ENCODE data around the gene ANKDD1A.

Gene ANKDD1A

DNA sequence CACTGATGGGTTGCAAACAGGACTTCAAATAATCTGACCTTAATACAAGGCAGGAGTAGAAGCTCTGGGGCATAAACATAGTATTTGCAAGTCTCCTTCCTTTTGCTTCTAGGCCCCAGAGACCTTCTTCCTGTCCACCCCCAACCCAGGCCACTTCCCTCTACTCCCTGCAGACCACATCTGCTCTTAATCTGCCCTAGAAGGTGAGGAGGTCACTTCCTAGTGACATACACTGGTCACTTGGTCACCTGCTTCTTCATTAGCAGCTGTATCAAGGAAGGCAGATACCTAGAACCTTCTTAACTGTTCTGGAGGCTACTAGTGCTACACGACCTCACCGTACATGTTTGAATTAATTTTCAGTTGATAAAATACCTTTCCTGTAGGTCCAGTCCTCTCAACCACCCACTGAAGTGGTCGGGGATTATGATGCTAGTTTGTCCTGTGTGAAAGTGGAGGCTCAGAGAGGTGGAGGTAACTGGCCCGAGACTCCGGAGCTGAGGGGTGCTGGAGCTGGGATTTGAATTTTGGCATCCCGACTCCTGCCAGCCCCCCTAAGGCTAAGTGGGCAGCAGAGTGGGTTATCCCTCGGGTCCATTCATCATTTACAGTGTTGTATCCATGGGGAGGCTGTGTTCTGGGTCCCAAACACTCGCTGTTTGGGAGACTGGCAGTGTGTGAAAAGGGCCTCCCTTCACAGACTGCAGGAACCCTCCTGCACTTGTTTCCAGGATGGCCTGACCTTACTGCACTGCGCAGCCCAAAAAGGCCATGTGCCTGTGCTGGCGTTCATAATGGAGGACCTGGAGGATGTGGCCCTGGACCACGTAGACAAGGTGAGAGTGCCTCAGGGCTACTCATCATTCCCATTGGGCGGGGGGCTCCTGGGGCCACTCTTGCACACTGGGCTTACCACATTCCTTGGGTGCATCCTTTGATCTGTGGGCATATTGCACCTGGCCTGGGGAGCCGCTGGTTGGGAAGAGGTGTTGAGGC, 13.9 kb downstream of the ANKDD1A start:
- no peak for DNase-seq (ENCODE audit: low read depth)

DNA sequence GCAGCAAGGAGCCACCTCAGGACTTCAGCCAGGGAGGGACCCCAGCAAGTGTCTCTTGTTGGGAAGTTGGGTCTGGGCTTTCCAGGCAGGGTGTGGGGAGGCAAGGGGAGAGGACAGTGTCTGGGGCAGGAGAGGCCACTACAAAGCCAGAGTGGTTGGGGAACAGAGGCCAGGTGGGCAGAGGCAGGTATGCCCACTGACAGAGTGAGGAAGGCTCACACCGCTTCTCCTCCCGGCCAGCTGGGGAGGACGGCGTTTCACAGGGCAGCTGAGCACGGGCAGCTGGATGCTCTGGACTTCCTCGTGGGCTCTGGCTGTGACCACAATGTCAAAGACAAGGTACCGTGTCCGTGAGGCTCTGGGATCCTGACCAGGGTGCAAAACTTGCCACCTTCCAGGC, 15.0 kb downstream of the ANKDD1A start:
- no peak for DNase-seq (ENCODE audit: low read depth)

DNA sequence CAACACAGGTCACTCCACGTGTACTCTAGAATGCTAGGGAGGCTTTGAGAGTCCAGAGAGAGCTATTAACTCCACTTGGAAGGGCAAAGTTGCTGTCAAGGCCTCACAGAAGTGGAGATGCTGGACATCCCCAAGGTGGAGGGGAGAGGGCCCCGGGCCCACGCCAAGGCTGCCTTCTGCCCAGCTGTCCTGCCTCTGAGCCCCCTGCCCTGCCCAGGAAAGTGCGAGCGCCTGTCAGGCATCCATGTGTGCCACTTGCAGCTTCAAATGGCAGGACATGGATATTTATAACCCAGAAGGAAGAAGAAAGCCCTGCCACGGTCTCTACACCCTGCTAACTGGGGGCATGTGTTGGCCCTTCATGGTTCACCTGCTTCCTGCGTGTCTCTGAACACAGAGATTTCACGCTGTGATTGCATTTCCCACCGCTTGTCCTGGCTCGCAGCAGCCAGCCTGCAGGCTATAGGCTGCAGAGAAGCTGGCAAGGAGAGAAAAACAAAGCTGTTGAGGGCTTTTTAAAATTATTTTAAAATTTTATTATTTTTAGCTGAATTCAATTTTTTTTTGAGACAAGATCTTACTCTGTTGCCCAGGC, 17.0 kb downstream of the ANKDD1A start:
- no peak for DNase-seq (ENCODE audit: low read depth)

DNA sequence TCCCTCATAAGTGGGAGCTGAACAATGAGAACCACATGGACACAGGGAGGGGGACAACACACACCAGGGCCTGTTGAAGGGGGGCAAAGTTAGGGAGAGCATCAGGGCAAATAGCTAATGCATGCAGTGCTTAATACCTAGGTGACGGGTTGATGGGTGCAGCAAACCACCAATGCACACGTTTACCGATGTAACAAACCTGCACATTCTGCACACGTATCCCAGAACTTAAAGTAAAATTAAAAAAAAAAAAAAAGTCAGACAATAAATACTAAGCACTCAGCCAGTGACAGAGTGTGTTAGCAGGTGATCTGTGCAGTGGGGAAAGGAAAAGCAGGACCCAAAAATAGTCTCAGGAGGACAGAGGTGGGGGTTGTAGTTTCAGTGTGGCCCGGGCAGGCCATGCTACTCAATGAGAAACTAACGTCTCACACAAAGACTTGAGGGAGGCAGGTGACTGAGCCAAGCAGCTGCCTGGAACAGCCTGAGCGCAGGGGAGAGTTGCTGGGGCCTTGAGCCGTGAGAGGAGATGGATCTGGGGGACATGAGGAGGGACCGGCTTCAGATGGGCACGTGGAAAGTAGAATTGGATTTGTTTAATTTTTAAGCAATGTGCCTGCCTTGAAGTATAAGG, 18.4 kb downstream of the ANKDD1A start:
- DNase-seq (ENCODE audit: low read depth): no peak

DNA sequence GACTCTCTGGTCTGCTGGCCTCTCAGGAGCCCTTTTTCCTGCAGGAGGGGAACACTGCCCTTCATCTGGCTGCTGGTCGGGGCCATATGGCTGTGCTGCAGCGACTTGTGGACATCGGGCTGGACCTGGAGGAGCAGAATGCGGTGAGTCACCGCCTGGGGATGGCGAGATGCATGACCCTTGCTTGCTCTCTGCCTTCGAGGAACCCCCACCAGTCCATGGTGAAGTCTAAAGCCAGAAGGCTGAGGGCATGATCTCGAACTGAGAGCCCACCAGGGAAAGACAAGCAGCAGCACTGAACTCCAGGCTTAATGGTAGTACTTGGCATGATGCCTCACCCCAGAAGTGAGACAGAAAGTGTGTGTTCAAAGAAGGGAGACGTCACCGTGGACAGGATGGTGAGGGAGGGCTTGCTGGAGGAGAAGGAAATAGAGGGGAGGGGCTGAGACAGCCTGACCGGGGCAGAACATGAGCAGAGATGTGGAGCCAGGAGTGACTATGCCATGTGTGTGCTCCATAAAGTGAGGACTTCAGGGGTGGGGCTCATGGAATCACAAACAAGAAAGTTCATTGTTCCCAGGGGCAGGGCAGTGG, 19.2 kb downstream of the ANKDD1A start:
- no peak for DNase-seq (ENCODE audit: low read depth)

DNA sequence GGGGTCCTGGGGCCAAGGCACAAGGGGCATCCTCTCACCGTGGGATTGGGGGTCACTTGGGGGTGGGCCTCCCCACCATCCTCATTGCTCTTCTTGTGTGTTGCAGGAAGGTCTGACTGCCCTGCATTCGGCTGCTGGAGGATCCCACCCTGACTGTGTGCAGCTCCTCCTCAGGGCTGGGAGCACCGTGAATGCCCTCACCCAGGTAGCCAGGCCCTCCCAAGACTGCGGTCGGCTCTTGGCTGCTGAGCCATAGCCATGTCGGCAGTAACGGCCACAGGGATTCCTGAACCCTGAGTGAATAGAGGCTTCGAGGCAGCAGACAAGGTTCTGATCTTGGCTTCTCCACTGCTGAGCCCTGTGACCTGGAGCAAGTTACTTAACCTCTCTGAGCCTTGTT, 19.7 kb downstream of the ANKDD1A start:
- no peak for DNase-seq (ENCODE audit: low read depth)

DNA sequence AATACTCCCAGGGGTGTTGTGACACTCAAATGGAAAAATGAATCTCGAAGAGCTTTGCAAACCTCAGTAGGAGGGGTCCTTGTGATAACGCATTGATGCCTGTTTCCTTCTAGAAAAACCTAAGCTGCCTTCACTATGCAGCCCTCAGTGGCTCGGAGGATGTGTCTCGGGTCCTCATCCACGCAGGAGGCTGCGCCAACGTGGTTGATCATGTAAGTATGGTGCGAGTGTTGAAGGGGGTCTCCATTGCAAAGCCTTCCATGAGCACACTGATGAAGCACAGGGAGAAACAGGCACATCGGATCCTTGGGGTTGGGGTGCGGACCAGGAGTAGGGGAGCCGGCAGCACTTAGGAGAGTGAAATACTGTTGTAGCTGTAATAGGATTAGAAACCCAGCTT, 22.3 kb downstream of the ANKDD1A start:
- DNase-seq (ENCODE audit: low read depth): no peak

DNA sequence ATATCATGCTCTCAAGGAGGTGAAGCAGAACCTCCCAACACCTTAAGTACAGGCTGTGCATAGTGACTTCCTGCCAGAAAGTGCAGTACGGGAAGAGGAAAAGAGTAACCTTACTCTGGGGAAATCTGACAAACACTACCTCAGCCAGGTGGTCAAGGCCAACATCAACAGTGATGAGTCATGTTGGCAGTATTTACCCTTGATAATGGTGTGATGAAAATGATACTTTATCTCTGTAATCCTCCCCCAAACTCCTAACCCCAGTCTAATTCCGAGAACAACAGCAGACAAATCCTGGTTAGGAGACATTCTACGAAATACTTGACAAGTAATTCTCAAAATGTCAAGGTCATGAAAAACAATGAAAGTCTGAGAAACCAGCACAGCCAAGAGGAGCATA, 26.5 kb downstream of the ANKDD1A start:
- DNase-seq (ENCODE audit: low read depth): no peak

DNA sequence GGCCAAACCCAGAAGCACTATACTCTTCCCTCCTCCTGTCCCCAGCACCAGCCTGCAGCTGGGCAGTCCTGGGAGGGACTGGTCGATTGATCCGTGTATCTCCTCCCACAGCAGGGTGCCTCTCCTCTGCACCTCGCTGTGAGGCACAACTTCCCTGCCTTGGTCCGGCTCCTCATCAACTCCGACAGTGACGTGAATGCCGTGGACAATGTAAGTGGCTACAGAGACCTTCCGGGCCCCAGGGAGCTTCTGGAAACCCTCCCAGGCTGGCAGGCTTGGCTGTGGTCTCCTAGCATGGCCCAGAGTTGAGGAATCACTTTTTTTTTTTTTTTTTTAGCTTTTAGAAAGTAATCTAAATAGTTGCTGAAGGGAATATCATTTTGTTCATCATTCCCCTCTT, 30.7 kb downstream of the ANKDD1A start:
- DNase-seq (ENCODE audit: low read depth): no peak

DNA sequence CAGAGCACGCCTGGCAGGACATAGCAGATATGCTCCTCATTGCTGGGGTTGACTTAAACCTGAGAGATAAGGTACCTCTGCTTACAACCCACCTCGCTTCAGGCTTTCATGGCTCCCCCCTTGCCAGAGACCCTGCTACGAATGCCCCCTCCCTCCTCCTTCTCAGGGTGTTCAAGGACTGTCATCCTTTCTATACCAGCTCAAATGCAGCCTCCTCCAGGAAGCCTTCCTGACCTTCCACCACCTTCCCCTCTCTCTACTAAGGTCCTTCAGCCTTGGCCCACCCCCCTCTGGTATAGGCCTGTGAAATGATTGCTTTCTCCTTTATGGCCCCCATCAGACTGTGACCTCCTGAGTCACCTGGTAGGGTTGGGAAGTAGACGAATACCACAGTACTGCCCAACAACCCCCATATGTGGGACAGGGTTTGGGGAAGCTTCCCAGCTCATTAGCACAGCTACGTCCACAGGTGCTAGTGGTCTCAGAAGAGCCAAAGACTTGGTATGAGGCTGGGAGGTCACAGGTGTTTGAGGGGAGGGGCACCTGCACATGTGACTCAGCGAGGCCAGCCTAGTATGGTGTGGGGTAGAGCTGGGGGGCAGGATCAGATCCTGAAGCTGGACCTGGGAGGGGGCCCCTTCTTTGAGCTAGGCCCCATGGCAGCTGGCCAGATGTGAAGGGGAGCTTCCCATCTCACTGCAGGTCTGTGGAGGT, 32.0 kb downstream of the ANKDD1A start:
- no peak for DNase-seq (ENCODE audit: low read depth)

DNA sequence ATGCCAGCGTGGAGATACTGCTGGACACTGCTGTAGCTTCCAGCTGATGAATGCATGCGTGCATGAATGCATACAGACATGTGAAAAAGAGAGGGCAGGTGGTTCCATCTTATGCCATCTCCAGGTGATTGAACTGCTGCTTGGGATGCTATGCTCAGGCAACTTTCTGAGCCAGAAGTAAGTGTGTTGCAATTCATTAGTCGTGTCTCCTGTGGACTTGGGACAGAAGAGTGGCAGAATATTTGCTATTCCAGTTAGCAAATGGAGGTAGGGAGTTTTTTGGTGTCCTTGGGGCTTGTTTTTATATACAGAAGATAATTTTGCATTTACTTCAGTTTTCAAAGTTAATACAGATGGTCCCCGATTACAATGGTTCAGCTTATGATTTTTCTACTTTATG, 33.3 kb downstream of the ANKDD1A start:
- no peak for DNase-seq (ENCODE audit: low read depth)

DNA sequence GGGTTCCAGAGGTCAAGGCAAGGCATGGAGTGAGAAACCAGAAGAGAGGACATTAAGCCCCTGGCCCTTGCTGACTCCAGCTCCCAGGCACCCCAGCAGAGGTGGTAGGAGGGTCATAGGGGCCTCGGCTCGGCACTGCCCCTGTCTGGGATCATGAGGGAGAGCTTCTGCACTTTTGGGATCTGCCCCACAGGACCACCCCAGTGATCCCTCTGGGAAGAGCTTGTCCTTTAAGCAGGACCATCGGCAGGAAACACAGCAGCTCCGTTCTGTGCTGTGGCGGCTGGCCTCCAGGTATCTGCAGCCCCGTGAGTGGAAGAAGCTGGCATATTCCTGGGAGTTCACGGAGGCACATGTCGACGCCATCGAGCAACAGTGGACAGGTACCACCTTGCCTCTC, 35.5 kb downstream of the ANKDD1A start:
- DNase-seq (ENCODE audit: low read depth): no peak

DNA sequence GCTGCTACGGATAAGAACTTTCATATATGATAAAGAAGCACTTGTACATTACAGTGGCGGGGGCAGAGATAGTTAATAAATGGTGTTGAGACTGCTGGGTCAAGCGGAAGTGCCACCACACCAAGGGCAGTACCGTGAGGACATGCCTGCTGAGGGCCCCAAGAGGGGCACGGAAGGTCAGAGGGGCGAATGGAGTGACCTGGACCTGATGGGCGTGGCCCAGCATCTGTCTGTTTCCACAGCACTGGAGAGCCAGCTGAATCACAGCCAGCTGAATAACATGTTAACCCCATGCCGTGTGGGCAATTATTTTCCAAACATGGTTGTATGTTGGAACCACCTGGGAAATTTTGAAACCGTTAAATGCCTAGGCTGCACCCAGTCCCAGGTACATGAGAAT, 37.2 kb downstream of the ANKDD1A start:
- no peak for DNase-seq (ENCODE audit: low read depth)

DNA sequence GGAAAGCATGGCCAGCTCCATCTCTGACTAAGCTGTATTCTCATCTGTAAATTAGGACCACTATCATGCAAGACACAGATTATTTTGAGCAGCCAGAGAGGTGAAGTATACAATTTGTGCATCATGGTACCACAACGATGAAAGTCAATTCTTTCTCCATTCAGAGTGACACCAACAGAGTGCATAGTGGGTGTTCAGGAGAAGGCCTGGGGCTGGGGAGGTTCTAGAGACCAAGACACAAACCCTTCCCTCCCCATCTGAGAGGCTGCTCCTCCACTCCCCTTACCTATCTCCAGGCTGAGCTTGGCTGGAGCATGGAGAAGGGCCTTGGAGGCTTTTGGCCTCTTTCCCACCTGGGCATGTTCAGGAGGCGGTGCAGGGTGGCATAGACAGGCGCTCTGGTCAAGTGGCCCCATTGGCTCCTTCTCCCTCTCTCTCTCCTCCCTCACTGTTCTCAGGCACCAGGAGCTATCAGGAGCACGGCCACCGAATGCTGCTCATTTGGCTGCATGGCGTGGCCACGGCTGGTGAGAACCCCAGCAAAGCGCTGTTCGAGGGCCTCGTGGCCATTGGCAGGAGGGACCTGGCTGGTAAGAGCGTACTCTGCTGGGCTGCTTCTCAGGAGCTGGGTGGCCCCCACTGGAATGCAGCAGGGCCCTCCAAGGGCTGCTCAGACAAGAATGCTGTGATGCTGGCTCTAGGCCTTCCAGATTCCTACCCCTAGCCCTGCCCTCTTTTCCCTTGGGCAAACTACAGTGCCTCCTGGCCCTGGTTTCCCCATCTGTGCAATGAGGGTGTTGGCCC, 37.9 kb downstream of the ANKDD1A start:
- no peak for DNase-seq (ENCODE audit: low read depth)

DNA sequence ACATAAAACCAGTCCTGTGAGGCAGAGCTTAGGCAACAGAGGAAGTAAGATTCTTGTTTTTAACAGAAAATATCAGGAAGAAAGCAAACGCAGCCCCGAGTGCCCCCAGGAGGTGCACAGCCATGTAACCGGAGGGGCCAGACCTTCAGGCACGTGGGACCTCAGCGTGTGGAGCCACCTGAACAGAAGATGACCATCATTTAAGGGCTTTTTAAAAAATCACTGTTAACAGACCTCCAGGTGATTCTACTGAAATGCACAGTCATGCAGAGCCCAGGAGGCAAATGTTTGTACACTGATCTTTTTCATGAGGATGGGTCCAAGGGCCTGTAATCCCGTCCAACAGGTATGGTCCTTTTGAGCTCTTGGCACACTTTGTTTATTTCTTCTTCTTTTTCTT, 39.2 kb downstream of the ANKDD1A start:
- no peak for DNase-seq (ENCODE audit: low read depth)

DNA sequence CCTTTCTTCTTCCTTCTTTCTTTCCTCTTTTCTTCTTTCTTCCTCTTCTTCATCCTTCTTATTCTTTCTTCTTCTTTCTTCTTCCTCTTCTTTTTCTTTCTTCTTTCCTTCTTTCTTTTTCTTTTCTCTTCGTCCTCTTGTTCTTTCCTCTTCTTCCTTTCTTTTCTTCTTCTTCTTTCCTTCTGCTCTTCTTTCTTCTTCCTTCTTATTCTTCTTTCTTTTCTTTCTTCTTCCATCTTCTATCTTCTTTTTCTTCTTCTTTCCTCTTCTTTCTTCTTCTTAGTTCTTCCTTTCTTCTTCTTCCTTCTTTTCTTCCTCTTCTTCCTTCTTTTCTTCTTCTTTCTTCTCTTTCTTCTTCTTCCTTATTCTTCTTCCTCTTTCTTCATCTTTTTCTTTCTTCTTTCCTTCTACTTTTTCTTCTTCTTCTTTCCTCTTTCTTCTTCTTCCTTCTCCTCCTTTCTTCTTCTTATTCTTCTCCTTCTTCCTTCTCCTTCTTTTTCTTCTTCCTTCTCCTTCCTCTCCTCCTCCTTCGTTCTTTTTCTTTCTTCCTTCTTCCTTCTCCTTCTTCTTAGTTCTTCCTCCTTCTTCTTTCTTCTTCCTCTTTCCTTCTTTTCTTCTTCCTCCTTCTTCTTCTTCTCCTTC, 40.2 kb downstream of the ANKDD1A start:
- no peak for DNase-seq (ENCODE audit: low read depth)

DNA sequence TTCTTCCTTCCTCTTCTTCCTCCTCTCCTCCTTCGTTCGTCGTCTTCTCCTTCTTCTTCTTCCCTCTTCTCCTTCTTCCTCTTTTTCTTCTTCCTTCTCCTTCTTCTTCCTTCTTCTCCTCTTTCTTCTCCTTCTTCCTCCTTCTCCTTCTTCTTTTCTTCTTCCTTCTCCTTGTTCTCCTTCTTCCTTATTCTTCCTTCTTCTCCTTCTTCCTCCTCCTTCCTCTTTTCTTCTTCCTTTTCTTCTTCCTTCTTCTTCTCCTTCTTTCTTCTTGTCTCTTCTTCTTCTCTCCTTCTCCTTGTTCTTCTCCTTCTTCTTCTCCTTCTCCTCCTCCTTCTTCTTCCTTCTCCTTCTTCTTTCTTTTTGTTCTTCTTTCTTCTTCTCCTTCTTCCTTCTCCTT, 42.7 kb downstream of the ANKDD1A start:
- no peak for DNase-seq (ENCODE audit: low read depth)

DNA sequence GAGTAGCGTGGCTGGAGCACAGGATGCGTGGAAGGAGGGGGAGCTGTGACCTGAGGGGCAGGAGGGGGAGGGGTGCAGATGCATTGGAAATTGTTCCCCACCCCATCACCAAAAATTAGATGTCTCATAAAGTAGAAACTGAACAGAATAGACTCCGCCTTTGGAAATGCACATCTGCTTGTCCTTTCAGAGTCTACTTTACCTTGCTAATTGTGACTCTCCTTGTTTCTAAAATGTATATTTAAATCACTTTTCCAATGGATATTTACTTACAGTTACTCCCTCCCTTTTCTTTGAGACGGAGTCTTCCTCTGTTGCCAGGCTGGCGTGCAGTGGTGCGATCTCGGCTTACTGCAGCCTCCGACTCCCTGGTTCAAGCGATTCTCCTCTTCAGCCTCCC, 47.4 kb downstream of the ANKDD1A start:
- no peak for DNase-seq (ENCODE audit: low read depth)

DNA sequence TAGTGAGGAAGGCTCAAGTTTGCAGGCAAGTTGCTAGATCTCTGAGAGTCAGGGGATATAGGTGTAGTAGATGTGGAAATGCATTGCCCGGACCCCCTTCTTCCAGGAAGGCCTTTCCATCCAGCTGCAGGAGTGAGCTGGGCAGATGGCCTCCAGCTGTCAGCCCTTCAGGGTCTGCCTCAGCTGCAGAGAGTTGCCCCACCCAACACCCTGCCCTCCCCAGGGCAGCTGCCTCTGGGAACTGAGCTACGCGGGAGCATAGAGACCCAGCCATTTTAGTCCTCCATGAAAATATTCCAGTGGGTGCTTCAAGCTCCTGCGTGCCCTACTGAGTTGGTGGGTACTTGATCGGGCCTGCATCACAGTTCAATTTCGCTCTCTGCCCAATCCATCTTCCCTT, 48.5 kb downstream of the ANKDD1A start:
- DNase-seq (ENCODE audit: low read depth): no peak

DNA sequence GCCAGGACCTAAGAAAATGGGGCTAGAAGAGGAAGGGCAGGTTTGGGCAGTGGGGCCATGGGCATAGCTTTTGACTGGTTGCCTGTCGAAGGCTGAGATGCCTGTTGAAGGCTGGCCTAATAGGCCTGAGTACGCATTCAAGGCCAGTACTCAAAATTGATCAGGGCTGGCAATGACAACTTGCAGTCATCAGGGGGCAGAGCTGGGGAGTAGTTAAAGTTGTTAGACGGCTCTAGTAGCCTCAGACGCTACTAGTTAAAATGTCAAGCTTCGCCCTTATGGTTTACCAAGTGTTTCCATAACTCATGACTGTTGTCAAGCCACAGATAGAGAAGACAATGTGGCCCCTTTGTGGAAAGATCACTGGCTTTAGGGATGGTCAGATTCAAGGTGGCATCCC, 49.3 kb downstream of the ANKDD1A start:
- DNase-seq (ENCODE audit: low read depth): no peak

DNA sequence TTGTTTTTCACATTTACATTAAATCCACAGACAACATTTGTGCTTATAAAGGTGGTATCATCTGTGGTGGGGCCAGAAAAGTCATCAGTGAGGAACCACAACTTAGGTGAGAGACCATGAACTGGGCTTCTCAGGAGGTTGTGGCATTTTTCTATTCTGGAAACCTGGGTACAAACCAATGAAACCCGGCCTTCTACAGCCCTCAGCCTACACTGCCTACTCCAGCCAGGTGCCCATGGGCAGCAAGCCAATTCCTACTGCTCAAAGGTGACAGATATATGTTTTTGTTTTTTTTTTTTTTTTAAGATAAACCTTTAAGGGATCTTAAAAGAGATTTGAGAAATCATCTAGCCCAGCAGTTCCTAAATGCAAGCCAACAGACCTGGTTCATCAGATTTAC, 57.7 kb downstream of the ANKDD1A start:
- no peak for DNase-seq (ENCODE audit: low read depth)
